CD4-positive, alpha-beta T cell treated with Interleukin-10 for 1 hour (primary cell): ENCODE results near the gene BICC1.

Experiments
- DNase-seq: peaks from one replicate; pipeline ENCODE4 v3.0.0-alpha.2; 2020

BICC1 gene

DNA sequence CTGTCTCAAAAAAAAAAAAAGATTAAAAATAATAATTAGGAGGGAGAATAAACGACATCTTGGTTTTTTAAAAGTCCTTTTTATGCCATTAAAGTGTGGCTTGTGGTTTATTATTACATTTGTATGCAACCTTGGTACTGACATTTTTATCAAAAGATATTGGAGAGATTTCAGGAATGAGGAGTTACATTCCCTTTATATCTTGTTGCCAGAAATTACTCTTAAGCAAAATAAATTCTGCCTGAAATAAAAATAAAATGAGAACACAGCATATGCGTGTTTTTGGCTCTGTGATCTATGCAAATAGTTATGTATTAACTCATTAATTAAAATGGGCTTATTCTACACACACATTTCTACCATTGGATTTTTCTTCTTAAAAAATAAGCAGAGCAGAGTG, 202.4 kb downstream of the BICC1 start:
- DNase-seq: no peak

DNA sequence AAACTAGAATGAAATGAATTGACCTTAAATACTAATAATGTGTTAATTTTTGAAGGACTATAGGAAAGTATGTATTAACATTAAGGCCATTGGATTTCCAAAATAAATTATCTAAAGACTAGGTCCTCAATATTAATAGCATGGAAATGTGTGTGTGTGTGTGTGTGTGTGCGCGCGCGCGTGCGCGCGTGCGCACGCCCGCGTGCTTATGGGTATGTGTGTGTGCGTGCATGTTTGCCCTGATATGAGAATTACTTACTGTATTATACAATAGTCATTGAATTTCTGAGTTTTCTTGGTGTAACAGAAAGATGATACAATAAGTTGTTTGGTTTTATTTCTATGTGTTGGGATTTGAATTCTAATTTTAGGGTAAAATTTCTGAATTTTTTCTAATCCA, 205.9 kb downstream of the BICC1 start:
- DNase-seq: no peak

DNA sequence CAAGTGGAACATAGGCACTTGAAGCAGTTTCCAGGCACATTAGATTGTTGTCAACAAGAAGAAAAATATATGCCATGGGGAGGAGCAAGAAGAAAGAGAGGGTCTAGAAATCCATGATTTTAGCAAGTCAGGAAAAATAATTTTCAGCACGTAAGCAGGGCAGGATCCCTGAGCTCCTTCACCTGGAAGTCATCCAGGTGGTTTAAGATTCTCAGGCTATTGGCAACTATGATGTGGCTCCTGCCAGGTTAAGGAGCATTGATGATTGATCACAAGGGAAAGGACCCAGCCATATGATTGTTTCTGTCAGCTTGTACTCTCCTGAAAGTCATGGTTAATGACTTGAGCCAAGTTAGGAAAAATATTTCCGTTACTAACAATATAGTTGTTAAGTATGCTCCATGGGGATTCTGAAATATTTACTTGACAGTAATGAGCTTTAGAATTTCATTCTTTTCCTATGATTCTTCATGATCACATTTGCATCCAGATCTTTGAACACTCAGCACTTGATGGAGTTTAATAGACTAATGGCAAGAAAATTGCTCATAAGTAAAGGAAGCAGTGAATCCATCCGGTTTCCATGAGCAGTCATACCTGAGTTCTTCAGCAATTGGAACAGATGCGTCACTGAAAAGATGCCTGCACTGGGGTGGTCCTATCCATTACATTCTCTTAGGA, 209.1 kb downstream of the BICC1 start:
- DNase-seq: no peak

DNA sequence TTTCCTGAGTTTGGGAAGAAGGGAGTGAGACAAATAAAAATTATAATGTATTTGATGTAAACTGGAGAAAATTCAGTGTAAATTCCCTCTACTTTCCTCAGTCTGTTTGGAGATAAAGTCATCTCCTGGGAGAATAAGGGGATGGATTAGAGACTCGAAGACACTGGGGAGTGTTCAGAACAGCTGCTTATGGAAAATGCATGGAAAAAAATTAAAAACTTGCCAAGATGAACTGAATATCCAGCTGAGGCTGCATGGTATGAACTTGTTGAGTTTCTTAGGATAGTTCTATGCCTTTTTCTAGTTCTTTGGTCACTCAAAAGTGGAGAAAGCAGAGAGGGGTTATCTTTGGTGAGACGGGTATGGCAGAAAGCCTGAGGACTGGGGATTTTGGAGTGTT, 210.5 kb downstream of the BICC1 start:
- DNase-seq: no peak

DNA sequence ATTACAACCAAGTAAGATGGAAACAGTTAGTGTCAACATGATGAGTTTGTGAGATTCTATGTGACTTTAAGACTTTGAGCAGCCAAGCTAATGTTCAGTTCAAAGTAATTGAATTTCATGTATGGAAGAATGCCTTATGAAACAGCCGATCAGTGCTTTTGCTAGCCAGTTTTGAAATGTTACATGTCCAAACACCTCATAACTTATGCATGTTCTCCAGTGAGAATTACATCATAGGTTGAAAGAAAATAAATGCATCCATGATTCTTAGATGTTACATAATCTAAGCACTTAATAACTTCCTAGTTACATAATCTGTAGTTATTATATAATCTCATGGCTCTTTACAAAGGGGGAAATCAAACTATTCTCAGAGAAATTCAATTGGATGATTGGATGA, 211.3 kb downstream of the BICC1 start:
- no peak for DNase-seq

DNA sequence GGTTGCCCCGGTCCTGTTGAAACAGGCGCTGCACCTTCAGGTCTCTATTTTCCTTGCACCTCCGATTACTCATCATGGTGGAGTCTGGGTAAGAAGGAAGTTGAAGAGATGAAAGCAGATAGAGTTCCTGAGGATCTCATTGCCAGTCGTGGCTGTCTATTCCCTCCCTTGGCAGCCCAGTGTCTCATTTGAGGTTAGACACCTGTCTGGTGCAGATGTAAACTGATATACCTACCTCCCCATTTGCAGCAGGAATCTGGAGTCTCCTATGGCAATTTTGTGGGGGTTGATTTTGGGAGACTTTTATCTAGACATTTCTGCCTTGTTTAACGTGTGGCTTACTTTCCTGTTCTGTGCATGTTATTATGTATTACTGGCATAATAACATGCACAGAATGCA, 212.1 kb downstream of the BICC1 start:
- no peak for DNase-seq

DNA sequence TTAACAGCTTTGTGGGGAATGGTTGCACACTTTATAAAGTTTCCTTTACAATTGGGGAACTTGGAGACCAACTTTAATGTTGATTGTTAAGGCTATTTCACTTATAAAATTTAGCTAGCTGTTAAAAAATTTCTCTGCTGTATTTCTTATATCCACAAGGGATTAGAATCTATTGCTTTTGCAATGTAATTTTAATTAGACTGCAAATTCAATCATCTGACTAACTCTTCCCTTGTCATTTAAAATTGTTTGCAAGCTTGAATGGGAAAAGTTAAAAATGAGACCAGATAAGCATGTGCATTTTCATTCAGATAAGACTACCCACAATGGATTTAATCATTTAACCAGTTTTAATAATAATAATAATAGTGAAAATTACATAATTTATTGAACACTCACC, 213.2 kb downstream of the BICC1 start:
- no peak for DNase-seq

DNA sequence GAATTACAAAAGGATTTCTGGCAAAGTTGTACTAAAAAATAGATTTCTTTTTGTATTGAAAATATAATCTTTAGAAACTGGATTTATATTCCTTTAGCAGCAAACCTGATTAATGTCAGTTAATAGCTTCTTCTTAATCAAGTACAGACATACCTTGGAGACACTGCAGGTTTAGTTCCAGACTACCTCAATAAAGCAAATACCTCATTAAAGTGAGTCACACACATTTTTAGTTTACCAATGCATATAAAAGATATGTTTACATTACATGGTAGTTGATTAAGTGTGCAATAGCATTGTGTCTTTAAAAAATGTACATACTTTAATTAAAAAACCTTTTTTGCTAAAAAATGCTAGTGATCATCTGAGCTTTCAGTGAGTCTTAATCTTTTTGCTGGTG, 215.0 kb downstream of the BICC1 start:
- no peak for DNase-seq

DNA sequence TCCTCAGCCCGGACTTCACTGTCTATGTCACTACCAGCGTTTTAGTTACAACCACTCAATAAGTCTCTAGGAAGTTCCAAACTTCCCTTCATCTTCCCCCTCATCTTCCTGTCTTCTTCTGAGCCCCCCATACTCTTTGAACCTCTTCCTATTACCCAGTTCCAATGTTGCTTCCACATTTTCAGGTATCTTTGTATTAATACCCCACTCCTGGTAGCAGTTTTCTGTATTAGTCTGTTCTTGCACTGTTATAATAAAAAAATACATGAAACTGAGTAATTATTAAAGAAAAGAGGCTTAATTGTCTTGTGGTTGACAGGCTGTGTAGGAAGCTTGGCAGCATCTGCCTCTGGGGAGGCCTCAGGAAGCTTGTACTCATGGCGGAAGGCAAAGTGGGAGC, 218.6 kb downstream of the BICC1 start:
- no peak for DNase-seq

DNA sequence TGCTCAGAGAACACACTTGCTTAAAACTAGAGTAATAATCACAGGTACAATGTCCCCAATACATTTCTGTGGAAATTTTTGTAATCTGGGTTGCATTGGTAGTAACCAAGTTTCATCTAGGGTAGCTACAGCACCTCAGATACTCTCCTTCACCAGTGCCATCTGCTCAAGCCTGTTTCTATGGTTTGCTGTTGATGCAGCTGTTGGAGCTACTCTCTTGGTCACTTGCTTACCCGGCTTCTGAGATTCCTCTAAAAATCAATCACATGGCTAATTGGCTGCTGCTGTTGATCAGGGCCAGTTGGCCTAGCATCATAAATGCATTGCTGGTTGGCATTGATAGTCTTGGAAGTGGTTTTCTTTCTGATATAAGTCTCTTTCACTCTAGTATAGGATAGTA, 220.8 kb downstream of the BICC1 start:
- no peak for DNase-seq

DNA sequence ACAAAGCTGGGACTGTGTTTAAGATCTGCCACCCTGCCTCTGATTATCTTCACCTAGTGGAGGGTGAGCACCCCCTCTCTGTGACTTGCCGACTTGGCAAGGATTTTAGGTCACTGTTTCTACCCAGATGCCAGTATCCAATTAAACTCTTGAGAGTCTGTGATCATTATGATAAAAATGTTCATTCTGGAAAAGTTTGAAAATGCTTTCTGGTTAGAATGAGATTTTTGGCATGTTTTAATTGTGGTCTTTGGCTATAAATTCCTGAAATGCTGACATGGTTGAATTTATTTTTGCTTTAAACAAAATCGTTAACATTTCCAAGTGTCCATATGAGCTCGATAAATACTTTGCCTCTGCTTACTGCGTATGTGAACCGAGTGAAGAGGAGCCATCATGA, 221.4 kb downstream of the BICC1 start:
- no peak for DNase-seq

DNA sequence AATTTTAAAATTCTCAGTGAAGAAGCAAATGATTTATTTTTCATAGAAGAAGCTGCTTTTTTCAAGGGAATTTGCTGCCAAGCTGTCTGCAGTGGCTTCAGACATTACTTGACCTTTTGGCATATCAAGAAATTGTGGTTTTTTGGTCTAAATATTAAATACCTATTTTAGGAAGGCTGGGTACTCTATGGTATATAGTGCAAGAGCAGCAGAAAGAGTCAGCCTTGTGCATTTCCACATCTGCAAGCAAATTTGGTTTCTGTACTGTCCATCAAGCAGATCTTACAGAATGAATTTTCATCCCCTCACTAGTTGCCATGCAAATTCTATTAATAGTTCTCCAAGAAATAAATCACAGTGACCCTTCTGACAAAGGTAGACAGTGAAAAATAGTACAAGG, 222.0 kb downstream of the BICC1 start:
- no peak for DNase-seq

DNA sequence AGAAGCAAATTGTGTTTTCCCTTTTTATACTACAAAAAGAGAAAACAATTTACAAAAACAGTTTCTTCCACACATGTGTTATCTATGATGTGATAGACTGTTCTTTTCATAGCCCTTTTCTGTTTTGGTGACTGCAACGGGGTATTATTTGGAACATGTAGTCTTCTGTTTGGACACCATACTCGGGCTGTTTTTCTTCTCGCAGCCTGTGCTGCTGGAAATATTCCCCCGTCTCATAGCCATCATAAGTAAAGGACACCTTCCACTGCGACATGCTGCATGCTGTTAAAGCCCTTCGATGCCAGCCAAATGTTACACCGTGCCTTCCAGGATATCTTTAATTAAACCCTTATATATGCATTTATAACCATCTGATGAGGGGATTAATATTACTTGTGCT, 222.4 kb downstream of the BICC1 start:
- no peak for DNase-seq

DNA sequence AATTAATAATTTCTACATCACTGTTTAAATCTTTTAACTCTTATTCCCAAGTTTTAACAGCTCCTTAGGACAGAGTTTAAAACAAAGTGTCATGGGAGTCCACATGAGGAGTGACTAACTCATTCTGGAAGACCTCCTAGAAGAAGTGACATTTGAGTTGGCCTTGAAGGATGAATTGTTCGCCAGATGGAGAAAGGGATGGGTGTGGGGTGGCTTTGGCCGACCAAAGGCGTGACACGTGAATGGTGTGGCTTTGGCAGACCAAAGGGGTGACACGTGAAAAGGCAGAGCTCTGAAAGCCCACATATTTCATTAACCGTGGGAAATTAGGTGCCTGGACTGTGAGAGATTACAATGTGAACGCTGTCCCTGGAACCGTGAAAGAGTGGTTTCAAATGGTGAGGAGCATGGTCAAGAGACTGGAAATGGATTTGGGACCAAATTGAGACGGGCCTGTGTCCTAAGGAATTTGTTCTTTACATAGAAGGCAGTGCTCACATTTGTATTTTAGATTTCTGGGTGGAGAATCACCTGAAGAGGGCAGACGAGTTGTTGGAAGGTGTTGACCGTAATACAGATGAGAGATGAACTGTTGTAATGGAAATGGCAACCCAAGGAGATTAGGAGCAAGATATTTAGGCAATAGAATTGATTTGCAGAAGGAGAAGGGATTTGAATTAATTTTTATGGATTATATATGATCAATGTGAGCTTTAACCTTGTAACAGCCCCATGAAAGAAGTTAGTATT, 228.1 kb downstream of the BICC1 start:
- no peak for DNase-seq

DNA sequence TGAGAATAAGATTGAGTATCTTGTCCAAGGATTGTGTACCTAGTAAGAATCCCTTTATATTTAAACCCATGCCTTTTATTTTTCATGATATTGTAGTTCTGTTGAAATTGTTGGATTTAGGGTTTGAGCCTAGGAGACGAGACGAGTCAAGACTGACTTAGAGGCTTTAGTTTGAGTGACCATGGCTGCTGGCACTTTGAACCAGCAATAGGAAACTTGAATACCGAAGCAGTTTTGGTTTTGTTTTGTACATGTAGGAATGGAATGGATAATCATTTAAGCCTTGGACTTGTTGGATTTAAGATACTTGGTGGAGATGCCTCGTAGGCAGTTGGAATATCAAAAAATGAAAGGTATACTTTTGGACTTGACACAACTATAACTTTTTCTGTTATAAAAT, 229.0 kb downstream of the BICC1 start:
- DNase-seq: no peak

DNA sequence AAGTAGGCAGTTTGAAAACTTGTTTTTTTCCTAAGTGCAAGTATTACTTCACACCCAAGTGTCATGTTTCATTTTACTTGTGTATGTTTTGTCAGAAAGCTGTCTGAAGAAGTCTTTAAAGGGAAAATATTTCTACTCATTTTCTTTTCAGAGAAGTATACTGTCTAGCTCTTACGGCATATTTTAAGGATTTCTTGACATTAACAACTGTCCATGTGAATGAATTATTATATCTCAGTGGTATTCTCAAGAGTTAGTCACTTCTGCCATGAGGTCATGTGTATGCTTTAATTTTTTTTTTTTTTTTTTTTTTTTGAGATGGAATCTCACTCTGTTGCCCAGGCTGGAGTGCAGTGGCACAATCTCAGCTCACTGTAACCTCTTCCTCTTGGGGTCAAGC, 229.5 kb downstream of the BICC1 start:
- no peak for DNase-seq

DNA sequence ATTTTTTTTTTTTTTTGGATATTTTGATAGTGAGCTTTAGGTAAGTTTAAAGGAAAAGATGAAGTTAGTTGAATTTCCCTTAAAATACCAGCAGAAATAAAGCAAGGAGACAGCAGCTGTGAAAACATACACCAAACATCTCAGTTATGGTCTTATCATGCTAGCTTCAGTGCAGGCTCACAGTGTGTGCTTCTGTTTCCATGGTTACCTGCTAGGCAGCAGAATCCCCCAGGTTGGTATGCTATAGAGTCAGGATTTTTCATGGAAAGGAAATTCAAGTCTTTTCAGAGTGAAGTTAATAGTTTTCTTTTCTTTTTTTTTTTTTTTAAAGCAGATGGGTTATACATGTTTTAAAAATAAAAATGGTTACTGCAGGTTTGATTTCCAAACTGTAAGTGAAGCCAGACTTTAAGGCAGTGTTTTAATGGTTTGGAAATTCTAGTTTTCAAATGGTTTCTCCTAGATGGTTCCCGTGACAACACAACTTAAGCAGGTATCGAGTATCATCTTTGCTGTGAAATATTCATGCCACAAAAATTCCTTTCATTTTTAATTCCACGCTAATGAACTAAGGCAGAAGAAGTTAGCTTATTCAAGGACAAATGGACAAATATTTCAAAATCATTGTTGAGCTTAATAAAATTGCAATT, 230.9 kb downstream of the BICC1 start:
- no peak for DNase-seq

DNA sequence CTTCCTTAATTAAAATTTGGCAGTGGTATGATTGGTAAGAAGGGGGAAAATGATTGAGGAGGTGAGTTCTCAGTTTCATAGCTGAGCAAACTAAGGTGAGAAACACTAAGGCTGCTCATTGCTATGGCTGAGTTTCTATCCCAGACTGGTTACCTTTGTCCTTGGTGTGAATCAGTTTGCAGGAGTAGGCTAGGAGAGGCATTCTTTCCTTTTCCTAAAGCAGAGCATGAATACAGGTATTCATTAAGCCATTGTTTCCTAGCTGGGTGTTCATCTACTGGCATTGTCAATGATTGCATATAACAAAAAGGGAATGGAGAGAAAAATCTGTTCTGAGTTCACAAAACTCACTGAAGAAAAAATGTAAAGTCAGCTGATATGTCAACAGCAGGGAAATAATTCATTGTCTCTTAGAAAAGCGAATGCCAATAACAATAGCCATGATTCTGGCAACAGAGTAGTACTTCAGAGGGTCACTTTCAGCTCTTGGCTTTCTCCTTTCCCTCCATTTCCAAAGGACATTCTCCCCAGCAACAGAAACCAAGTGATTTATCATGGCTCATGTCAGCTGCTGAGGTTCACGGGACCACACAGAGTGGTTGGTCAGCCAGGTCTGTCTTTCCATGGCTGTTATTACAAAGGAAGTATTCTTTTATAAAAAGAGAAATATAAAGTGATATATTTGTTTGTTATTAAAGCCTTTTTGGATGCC, 234.0 kb downstream of the BICC1 start:
- DNase-seq: no peak

DNA sequence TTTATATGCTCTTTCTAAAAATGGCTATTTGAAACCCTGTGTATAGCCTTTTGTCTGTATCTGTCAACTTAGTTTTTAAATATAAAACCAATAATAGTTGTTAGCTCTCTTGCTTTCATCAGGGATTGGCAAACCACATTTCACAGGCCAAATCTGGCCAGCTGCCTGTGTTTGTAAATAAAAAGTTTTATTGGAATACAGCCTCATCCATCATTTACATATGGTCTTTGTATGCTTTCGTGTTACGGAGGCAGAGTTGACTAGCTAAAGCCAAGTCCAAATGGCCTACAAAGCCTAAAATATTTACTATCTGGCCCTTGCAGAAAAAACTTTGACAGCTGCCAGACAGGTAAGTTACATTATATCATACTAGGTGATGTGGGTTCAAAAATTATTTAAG, 235.0 kb downstream of the BICC1 start:
- no peak for DNase-seq

DNA sequence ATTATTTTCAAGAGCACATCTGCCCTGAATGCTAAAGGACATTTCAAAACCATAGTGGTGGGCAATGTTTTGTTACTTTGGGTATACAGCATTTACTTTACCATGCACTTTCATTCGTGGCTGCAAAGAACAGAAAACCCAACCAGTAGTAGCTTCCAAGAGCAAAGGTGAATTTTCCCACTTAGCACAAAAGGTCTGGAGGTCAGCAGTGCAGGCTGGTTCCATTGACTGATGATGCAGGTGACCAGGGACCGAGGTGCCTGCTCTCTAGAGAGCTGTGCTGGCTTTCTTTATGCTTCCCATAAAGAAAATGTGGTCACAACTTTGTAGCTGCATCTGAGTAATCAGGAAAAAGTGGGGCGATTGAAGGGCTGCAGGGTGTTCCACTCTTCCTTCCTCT, 240.0 kb downstream of the BICC1 start:
- no peak for DNase-seq

DNA sequence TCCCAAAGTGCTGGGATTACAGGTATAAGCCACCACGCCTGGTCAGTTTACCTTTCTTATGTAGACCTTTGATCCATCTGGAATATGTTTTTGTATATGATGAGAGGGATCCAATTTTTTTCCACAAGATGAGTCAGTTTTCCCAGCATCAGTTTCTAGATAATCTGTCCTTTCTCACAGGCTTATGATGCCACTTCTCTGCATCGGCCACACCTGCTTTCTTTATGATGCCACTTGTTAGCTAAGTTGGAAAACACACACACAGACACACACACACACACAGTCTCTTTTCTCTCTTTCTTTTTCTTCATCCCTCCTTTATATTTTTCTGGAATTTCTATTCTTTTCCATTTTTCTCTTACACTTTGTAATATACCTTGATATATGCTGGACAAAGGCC, 240.8 kb downstream of the BICC1 start:
- DNase-seq: no peak

DNA sequence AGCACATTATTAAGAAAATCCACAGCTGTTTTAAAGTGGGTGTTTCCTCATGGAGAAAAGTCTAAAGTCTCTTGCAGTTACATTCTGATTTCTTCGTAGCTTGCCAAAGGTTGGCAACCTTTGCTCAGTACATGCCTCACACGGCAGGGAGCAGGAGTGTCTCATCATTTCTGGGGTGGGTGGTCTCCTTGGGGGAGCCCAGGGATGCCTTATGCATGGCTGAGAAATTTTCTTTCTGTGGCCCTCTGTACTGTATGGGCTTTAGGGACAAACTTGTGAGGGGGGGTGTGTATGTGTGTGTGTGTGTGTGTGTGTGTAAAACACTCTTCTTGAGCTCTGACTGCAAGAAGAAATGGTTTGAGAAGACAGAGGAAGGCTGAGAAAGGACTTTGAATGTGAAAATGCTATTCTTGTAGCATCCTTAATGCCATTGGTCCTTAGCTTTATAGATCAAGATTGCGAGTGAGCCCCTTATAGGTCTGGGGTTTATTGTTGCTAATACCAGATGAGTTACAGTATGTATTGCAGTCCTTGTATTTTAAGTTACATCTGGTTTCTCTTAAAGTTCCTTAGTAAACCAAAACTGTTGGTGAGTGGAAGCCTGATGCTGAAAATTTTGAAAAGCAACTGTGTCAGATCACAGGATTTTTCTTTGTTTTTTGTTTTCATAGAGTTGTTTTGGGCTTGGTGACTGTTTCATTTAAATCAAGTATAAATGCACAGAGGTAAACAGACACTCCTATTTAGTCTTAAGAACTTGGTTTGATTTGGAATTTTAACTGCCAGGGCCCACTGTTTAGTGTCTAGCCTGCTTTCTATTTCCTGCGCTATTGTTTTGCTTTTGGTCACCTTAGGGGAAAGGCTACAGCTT, 242.0 kb downstream of the BICC1 start:
- DNase-seq: no peak

DNA sequence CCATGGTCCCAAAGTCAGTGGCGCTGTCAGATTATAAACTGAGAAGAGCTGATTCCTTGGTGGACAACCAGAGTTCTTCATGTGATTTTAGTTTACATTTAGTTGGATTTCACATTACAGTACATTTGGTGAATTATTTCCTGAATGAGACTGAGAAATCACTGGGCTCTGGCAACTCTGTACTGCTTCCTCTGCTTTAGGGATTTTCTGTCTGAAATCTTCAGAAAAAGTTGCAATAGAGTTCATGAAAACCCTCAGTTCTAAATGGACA, 242.6 kb downstream of the BICC1 start:
- DNase-seq: no peak
